Transverse colon (tissue), 4 donors: Measurements from ENCODE around the gene TP53TG3B.
"Not testable (repeated sequence)": the region's sequence is repeated elsewhere in the genome, so short reads cannot be mapped to it uniquely, and the experiment has no call there.

Experiments
- CTCF ChIP-seq, 5 experiments: fragments of 200-600 bp in 3 of 5; fragments of 450-650 bp in 2 of 5; sonication (generic) in 3 of 5; IDR thresholded peaks; 1 replicate in 2 of 5; 2 replicates in 3 of 5; pipeline ENCODE4 v1.5.1; 2016 to 2017; ENCODE audit warnings: antibody characterized with exemption in 5 of 5, inconsistent platforms in 3 of 5, mild to moderate bottlenecking in 2 of 5, moderate library complexity in 1 of 5
- EP300 ChIP-seq: sonication (generic); formaldehyde crosslinking; IDR thresholded peaks from one replicate; pipeline ENCODE4 v1.6.1; 2017; ENCODE audit warnings: antibody characterized with exemption, low read depth
- POLR2A ChIP-seq: fragments of 450-650 bp; IDR thresholded peaks from one replicate; pipeline ENCODE4 v1.6.1; 2016; ENCODE audit warnings: antibody characterized with exemption, mild to moderate bottlenecking, moderate library complexity
- POLR2AphosphoS5 ChIP-seq, 3 donors: sonication (generic); formaldehyde crosslinking; IDR thresholded peaks; one replicate each; pipeline ENCODE4 v1.6.1; 2016; ENCODE audit warnings: antibody characterized with exemption in 3 of 3

GRCh38 chr16:33360541-33360940 lies at the start of gene TP53TG3B:
- TF ChIP-seq POLR2A; POLR2AphosphoS5 (IDR thresholded peaks at IDR 0.05); CTCF (IDR thresholded peaks at IDR 0.05); EP300: not testable (repeated sequence)
